K562 (cell line): ENCODE measurements around the gene CCNL1.

Experiments used
- BCLAF1 ChIP-seq, 2 experiments: fragments of 450-650 bp in 1 of 2; IDR thresholded peaks; 2 replicates each; pipeline ENCODE4 v1.6.1; 2011 to 2017; ENCODE audit warnings: low read depth in 2 of 2, antibody characterized with exemption in 1 of 2, borderline replicate concordance in 1 of 2, low read length in 1 of 2, mild to moderate bottlenecking in 1 of 2, mixed read lengths in 1 of 2; ENCODE audit not compliant: control insufficient read depth in 1 of 2
- CREBBP ChIP-seq: IDR thresholded peaks from one replicate; pipeline ENCODE4 v1.6.1; 2012; ENCODE audit warnings: low read depth, mild to moderate bottlenecking, control low read depth, inconsistent platforms, low read length
- CTCF ChIP-seq, 3 experiments: IDR thresholded peaks in 2 of 3; conservative IDR thresholded peaks in 1 of 3; 2 replicates each; pipeline ENCODE4 v1.5.1; 2011 to 2012; ENCODE audit warnings: low read length in 3 of 3, mild to moderate bottlenecking in 3 of 3, control low read depth in 2 of 3, improper control_type of control experiment in 1 of 3, inconsistent platforms in 1 of 3, low read depth in 1 of 3, mixed read lengths in 1 of 3, moderate library complexity in 1 of 3; ENCODE audit not compliant: insufficient read depth in 2 of 3
- MAFK ChIP-seq: IDR thresholded peaks from 2 replicates; pipeline ENCODE4 v1.6.1; 2011; ENCODE audit warnings: low read length, improper control_type of control experiment
- MCM2 ChIP-seq: fragments of 450-650 bp; IDR thresholded peaks from 2 replicates; pipeline ENCODE4 v1.6.1; 2017; ENCODE audit warnings: low read depth, mild to moderate bottlenecking
- STAG1 ChIP-seq: sonication (generic); formaldehyde crosslinking; IDR thresholded peaks from 2 replicates; pipeline ENCODE4 v1.5.0; 2020; ENCODE audit warnings: missing genetic modification reagents, borderline replicate concordance
- TAF7 ChIP-seq: fragments of 450-650 bp; IDR thresholded peaks from 2 replicates; pipeline ENCODE4 v1.6.1; 2016; ENCODE audit warnings: missing genetic modification characterization, missing compliant biosample characterization
- TOE1 ChIP-seq, 2 experiments: fragments of 450-650 bp in 1 of 2; sonication (generic) in 1 of 2; formaldehyde crosslinking in 1 of 2; IDR thresholded peaks; 2 replicates each; pipeline versions ENCODE4 v1.7.1 to v1.8.0; 2016 to 2022; ENCODE audit warnings: borderline replicate concordance in 2 of 2, mild to moderate bottlenecking in 2 of 2, antibody characterized with exemption in 1 of 2, inconsistent platforms in 1 of 2, low read depth in 1 of 2, missing genetic modification reagents in 1 of 2, moderate library complexity in 1 of 2
- ZBTB11 ChIP-seq, 3 experiments: fragments of 200-800 bp in 1 of 3; fragments of 250-450 bp in 1 of 3; fragments of 450-650 bp in 1 of 3; sonication (Bioruptor Pico) in 1 of 3; sonication (Bioruptor generic) in 1 of 3; formaldehyde crosslinking in 1 of 3; IDR thresholded peaks; 2 replicates each; pipeline versions ENCODE4 v1.6.1 to v1.8.0; 2016 to 2022; ENCODE audit warnings: mild to moderate bottlenecking in 2 of 3, missing genetic modification characterization in 2 of 3, missing compliant biosample characterization in 1 of 3, moderate library complexity in 1 of 3
- ZNF324 ChIP-seq: fragments of 250-450 bp; sonication (Bioruptor Pico); IDR thresholded peaks from 2 replicates; pipeline ENCODE4 v1.4.0; 2020; ENCODE audit warnings: mild to moderate bottlenecking

- TF ChIP-seq CREBBP, result no peak
- no peak for TF ChIP-seq BCLAF1 (IDR thresholded peaks at IDR 0.05; ENCODE audit: borderline replicate concordance in 1 of 2, control insufficient read depth in 1 of 2, low read depth in 2 of 2, low read length in 1 of 2)
- TF ChIP-seq TOE1 (IDR thresholded peaks at IDR 0.05; ENCODE audit: borderline replicate concordance), result no peak
- TF ChIP-seq TOE1 (CRISPR knock-in tag; IDR thresholded peaks at IDR 0.05; ENCODE audit: borderline replicate concordance, low read depth), result no peak
- TF ChIP-seq ZNF324 (CRISPR knock-in tag), result no peak
- no peak for TF ChIP-seq STAG1 (CRISPR knock-in tag)
- TF ChIP-seq MAFK, result no peak
- no peak for TF ChIP-seq MCM2
- no peak for TF ChIP-seq ZBTB11 (CRISPR knock-in tag; IDR thresholded peaks at IDR 0.05)
- no peak for TF ChIP-seq CTCF (IDR thresholded peaks at IDR 0.05 in 2 of 3, conservative IDR thresholded peaks at IDR 0.05 in 1 of 3; ENCODE audit: insufficient read depth in 2 of 3, low read depth in 1 of 3, low read length in 3 of 3)
- no peak for TF ChIP-seq TAF7
These were observed 10.7 kb downstream of the CCNL1 start for GRCh38 chr3:157149136-157149696.
